CD4-positive, alpha-beta T cell (primary cell): ENCODE measurements around the gene NKX2-2. TPM values are rescaled to one million over a fixed set of nuclear protein-coding genes. Genes with fewer than 3 reads are reported as not detected.

Experiments used
- ATAC-seq: fragments of 200-7000 bp; cut with Tn5 transposase; one replicate; pipeline ENCODE4 v1.10.0; 2022; ENCODE audit warnings: mild to moderate bottlenecking; ENCODE audit not compliant: poor library complexity
- CTCF ChIA-PET: fragments of 350-600 bp; sonication (Branson Sonifier 250); formaldehyde crosslinking; loops from one replicate; lab custom pipeline; 2021; ENCODE audit warnings: antibody characterized with exemption, inconsistent platforms; lab: Charles Lee
- POLR2A ChIA-PET: fragments of 350-600 bp; sonication (Branson Sonifier 250); formaldehyde crosslinking; loops from one replicate; lab custom pipeline; 2021; ENCODE audit warnings: antibody characterized with exemption, inconsistent platforms; lab: Charles Lee
- DNase-seq, 14 experiments: peaks; one replicate each; pipeline ENCODE4 v3.0.0-alpha.2; 2013 to 2020; ENCODE audit warnings: mixed read lengths in 2 of 14
- H3K27ac ChIP-seq, 2 donors: one replicate each; pipeline versions ENCODE4 v1.5.1 to v1.7.0; 2013; ENCODE audit warnings: low read length in 2 of 2, low read depth in 1 of 2, mild to moderate bottlenecking in 1 of 2
- H3K27me3 ChIP-seq, 2 experiments: 1 replicate in 1 of 2; 2 replicates in 1 of 2; pipeline versions ENCODE4 v1.6.1 to v1.7.0; 2013; ENCODE audit warnings: low read length in 2 of 2, control low read depth in 1 of 2, mild to moderate bottlenecking in 1 of 2, moderate library complexity in 1 of 2; ENCODE audit not compliant: insufficient read depth in 2 of 2, control insufficient read depth in 1 of 2
- H3K36me3 ChIP-seq: one replicate; pipeline ENCODE4 v1.6.1; 2013; ENCODE audit warnings: low read length, control low read depth; ENCODE audit not compliant: insufficient read depth
- H3K4me1 ChIP-seq: one replicate; pipeline ENCODE4 v1.6.1; 2013; ENCODE audit warnings: low read length, control low read depth; ENCODE audit not compliant: insufficient read depth
- H3K4me3 ChIP-seq: one replicate; pipeline ENCODE4 v1.5.1; 2013; ENCODE audit warnings: mild to moderate bottlenecking, low read length, moderate library complexity
- H3K9me3 ChIP-seq, 2 experiments: 1 replicate in 1 of 2; 2 replicates in 1 of 2; pipeline versions ENCODE4 v1.6.1 to v1.7.0; 2013; ENCODE audit warnings: low read length in 2 of 2, mild to moderate bottlenecking in 2 of 2, control low read depth in 1 of 2, moderate library complexity in 1 of 2; ENCODE audit not compliant: control insufficient read depth in 1 of 2, insufficient read depth in 1 of 2
- H3K27ac Mint-ChIP-seq: one replicate; pipeline ENCODE4 v1.8.0; 2020; ENCODE audit warnings: mixed read lengths
- H3K27me3 Mint-ChIP-seq: one replicate; pipeline ENCODE4 v1.8.0; 2021; ENCODE audit warnings: mixed read lengths
- H3K36me3 Mint-ChIP-seq: one replicate; pipeline ENCODE4 v1.8.0; 2021; ENCODE audit warnings: low read depth, mixed read lengths
- H3K4me1 Mint-ChIP-seq: one replicate; pipeline ENCODE4 v1.8.0; 2021; ENCODE audit warnings: low read depth, mixed read lengths
- H3K4me3 Mint-ChIP-seq: one replicate; pipeline ENCODE4 v1.8.0; 2020; ENCODE audit warnings: mild to moderate bottlenecking, mixed read lengths
- H3K9me3 Mint-ChIP-seq: one replicate; pipeline ENCODE4 v1.8.0; 2020; ENCODE audit warnings: mixed read lengths
- CTCF ChIP-seq: fragments of 200-600 bp; IDR thresholded peaks from one replicate; pipeline ENCODE4 v1.8.0; 2022; ENCODE audit warnings: antibody characterized with exemption, mild to moderate bottlenecking
- intact Hi-C, 2 experiments: fragments of 100-400 bp; cut with DNase I in 1 of 2; cut with micrococcal nuclease in 1 of 2; formaldehyde crosslinking; loops; one replicate each; pipeline versions ENCODE4 v1.15.1 to v1.9.0; 2023 to 2025; cut with DNase I, micrococcal nuclease
- total RNA-seq, 174 experiments: library from RNA in 2 of 174; stranded (reverse) in 2 of 174; gene quantifications; one replicate each; pipeline ENCODE4 v1.2.3 and lab custom pipeline; 2021 to 2026

Gene NKX2-2
- total RNA-seq, 2 experiments from 2014 or later: not detected

GRCh38 chr20:21505810-21506530, 7.9 kb downstream of the NKX2-2 start:
- H3K27me3 Mint-ChIP-seq: peaks cover 79% of the 10 kb centered on the region
- H3K27me3 ChIP-seq: peaks cover 59 to 68% of the 10 kb centered on the region in 2 experiments
- H3K9me3 Mint-ChIP-seq: no peaks in the 10 kb centered on the region
- no peak overlapping the region for H3K27ac Mint-ChIP-seq
- H3K9me3 ChIP-seq: peaks cover 0 to 20% of the 10 kb centered on the region in 2 experiments
- H3K4me1 Mint-ChIP-seq: peaks cover 43% of the 10 kb centered on the region
- intact Hi-C loops: loop anchor here (1.0 to 5.0 kb wide), 8 partner anchors 109 to 1419 kb away; partner anchors contain the start of genes LINC00237 (in 1 of the 2) and NKX2-4 (in 1 of the 2)
- peak; percentile 60 for TF ChIP-seq CTCF
- H3K4me1 ChIP-seq: peaks cover 37% of the 10 kb centered on the region
- no peak overlapping the region for H3K27ac ChIP-seq
- H3K36me3 ChIP-seq: no peaks in the 10 kb centered on the region
- no peaks in the 10 kb centered on the region for H3K36me3 Mint-ChIP-seq
- DNase-seq (peak; percentile 28 to 85 (median 64)), ATAC-seq (peak; percentile 79)
- ChIA-PET CTCF (interaction anchor here (0.6 to 6.7 kb wide), 20 partner anchors 13 to 646 kb away, joined by 3 to 72 read pairs (median 4); no protein-coding TSS in a partner anchor), POLR2A (interaction anchor here (0.5 to 1.1 kb wide), 3 partner anchors 43 to 645 kb away, joined by 3 to 5 read pairs (median 4); no protein-coding TSS in a partner anchor)
- no peak overlapping the region for H3K4me3 Mint-ChIP-seq
- H3K4me3 ChIP-seq: peak overlapping the region; percentile 48

GRCh38 chr20:21505161-21505809, 8.6 kb downstream of the NKX2-2 start:
- H3K27me3 Mint-ChIP-seq: peaks cover 80% of the 10 kb centered on the region
- peak; percentile 75 for ATAC-seq
- H3K4me3 ChIP-seq: peak overlapping the region; percentile 48

More at GRCh38 chr20:21505161-21505809, 8.6 kb downstream of the NKX2-2 start:
- Mint-ChIP-seq H3K4me3 (peak overlapping the region; percentile 82), H3K9me3 (no peaks in the 10 kb centered on the region), H3K36me3 (no peaks in the 10 kb centered on the region), H3K27ac (no peak overlapping the region), H3K4me1 (peaks cover 39% of the 10 kb centered on the region)
- peak; percentile 94 for TF ChIP-seq CTCF
- intact Hi-C loops: loop anchor here (1.0 to 5.0 kb wide), 8 partner anchors 108 to 1418 kb away; partner anchors contain the start of genes LINC00237 (in 1 of the 2) and NKX2-4 (in 1 of the 2)
- no peaks in the 10 kb centered on the region for H3K36me3 ChIP-seq
- ChIA-PET POLR2A (interaction anchor here (0.8 to 1.1 kb wide), 3 partner anchors 202 to 644 kb away, joined by 3 to 4 read pairs (median 3); partner anchors contain the start of gene XRN2), CTCF (interaction anchor here (0.6 to 6.7 kb wide), 22 partner anchors 13 to 645 kb away, joined by 3 to 72 read pairs (median 3); no protein-coding TSS in a partner anchor)
- H3K4me1 ChIP-seq: peaks cover 31% of the 10 kb centered on the region
- H3K27me3 ChIP-seq: peaks cover 54 to 62% of the 10 kb centered on the region in 2 experiments
- peak; percentile 63 to 87 (median 76) for DNase-seq
- H3K27ac ChIP-seq: no peak overlapping the region
- peaks cover 0 to 20% of the 10 kb centered on the region in 2 experiments for H3K9me3 ChIP-seq
